ENCODE data around the gene MCHR1. TPM values are rescaled to one million over a fixed set of nuclear protein-coding genes. Genes with fewer than 3 reads are reported as not detected.

Gene MCHR1, protein sequence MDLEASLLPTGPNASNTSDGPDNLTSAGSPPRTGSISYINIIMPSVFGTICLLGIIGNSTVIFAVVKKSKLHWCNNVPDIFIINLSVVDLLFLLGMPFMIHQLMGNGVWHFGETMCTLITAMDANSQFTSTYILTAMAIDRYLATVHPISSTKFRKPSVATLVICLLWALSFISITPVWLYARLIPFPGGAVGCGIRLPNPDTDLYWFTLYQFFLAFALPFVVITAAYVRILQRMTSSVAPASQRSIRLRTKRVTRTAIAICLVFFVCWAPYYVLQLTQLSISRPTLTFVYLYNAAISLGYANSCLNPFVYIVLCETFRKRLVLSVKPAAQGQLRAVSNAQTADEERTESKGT
- total RNA-seq = not detected

DNA sequence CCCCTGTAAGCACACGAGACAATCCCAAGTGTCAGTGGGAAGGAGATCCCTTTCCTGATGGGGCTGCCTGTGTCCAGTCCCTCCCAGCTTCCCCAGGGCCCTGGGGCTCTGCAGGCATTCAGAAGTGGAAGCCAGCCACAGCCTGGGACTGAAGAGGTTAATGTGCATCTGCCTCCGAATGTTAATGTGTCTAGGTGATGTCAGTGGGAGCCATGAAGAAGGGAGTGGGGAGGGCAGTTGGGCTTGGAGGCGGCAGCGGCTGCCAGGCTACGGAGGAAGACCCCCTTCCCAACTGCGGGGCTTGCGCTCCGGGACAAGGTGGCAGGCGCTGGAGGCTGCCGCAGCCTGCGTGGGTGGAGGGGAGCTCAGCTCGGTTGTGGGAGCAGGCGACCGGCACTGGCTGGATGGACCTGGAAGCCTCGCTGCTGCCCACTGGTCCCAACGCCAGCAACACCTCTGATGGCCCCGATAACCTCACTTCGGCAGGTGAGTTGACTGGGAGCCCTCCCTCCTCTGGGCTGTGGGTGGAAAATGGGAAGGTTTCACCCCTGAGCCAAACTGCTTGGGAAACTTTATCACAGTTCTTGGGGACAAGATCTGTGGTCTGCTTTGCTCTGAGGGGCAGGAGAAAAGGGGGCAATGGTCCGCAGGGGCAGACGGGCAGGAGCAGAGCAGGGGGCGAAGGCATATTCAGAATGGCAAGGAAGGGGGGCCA, at the start of gene MCHR1:
Gene MCHR1 (plus strand): TSS at position 236 of the 715 bp plus-strand sequence. CDS start 169 bp downstream, at position 405.
- Mint-ChIP-seq H3K9me3 (no peaks in the 10 kb centered on the region), H3K4me1 (ENCODE audit: low read depth) (peaks cover 40% of the 10 kb centered on the region), H3K27me3 (ENCODE audit: low read depth) (peaks cover 30% of the 10 kb centered on the region), H3K4me3 (peak within 1 kb of the TSS; percentile 36 to 41), H3K36me3 (ENCODE audit: insufficient read depth in 2 of 2) (no peaks in the 10 kb centered on the region), H3K27ac (peak within 1 kb of the TSS; percentile 55)
- ATAC-seq (replicated peaks in 1 of 2) (no peak), DNase-seq (peak in 1 of 2 donors; percentile 12)

DNA sequence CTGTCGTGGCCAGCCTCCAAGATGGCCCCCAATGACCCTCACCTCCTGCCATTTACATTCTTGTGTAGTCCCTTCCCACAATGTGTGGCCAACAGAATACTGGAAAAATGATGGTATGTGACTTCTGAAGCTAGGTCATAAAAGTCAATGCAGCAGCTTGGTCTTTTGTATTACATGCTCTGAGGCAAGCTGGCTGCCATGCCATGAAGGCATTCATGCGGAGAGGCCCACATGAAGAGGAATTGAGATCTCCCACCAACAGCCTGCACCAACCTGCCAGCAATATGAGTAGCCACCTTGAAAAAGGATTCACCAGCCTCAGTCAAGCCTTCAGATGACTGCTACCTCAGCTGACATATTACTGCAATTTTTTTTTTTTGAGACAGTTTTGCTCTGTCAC, 47.4 kb upstream of the MCHR1 start:
- Mint-ChIP-seq H3K4me3 (no peak overlapping the region), H3K36me3 (ENCODE audit: insufficient read depth in 2 of 2) (peaks cover 4 to 6% of the 10 kb centered on the region in 2 donors), H3K4me1 (ENCODE audit: low read depth) (peaks cover 83% of the 10 kb centered on the region), H3K9me3 (peaks cover 0 to 2% of the 10 kb centered on the region in 2 donors), H3K27me3 (ENCODE audit: low read depth) (no peaks in the 10 kb centered on the region), H3K27ac (no peak overlapping the region)
- ATAC-seq (replicated peaks in 1 of 2) (no peak), DNase-seq (no peak)

DNA sequence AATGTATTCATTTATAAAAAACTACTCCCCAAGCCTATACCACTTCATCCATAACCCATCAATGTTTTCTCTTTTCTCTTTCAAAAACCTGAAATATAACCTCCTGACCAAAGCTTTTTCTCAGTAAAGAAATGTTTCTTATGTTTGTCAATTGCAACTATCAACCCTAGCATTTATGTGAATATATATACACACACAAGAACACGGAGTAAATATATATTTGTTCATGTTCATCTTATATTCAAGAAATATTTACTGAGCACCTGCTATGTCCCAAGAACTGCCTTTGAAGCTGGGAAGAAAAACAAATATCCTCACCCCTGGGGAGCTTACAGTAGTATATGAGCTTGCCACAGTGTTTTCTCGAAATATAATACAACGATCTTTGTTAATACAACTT, 46.2 kb upstream of the MCHR1 start:
- H3K27me3 Mint-ChIP-seq (ENCODE audit: low read depth) = no peaks in the 10 kb centered on the region
- no peak for DNase-seq
- H3K9me3 Mint-ChIP-seq = peaks cover 0 to 2% of the 10 kb centered on the region in 2 donors
- peak overlapping the region in 1 of 2 donors; percentile 8 for H3K4me3 Mint-ChIP-seq
- H3K4me1 Mint-ChIP-seq (ENCODE audit: low read depth) = peaks cover 77% of the 10 kb centered on the region
- ATAC-seq (replicated peaks in 1 of 2) = no peak
- peak overlapping the region; percentile 3 for H3K27ac Mint-ChIP-seq
- peaks cover 4 to 6% of the 10 kb centered on the region in 2 donors for H3K36me3 Mint-ChIP-seq (ENCODE audit: insufficient read depth in 2 of 2)

DNA sequence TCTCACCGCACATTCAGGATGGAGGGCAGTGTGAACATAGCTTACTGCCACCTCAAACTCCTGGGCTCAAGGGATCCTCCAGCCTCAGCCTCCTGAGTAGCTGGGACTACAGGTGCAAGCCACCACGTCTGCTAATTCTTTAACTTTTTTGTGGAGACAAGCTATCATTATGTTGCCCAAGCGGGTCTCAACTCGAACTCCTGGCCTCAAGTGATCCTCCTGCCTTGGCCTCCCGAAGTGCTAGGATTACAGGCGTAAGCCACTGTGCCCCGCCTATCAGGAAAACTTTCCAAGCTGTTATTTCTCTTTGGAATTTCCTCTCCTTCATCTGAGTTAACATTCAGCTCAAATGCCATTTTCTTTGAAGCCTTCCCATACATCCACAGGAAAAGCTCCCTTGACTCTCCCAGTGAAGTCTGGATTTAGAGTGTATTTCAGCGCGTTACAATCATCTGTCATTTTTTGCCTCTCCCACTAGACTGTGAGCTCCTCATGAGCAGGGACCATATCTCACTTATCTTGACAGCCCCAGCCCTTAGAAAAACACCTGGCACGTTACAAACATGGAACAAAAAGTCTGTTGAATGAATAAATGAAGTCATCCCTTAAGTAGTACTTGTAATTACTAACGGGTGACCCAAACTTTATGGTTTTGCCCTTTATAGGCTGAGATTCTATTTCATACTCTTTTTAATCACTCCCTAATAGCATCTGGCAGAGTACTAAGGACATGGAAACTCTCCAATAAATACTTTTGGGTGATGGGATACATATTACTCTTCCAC, 45.0 kb upstream of the MCHR1 start:
- Mint-ChIP-seq H3K27ac (no peak overlapping the region), H3K4me1 (ENCODE audit: low read depth) (peaks cover 65% of the 10 kb centered on the region), H3K36me3 (ENCODE audit: insufficient read depth in 2 of 2) (peaks cover 4 to 6% of the 10 kb centered on the region in 2 donors), H3K9me3 (peaks cover 0 to 2% of the 10 kb centered on the region in 2 donors), H3K27me3 (ENCODE audit: low read depth) (no peaks in the 10 kb centered on the region), H3K4me3 (peak overlapping the region; percentile 25 to 90)
- DNase-seq (no peak), ATAC-seq (replicated peaks in 1 of 2) (no peak)

DNA sequence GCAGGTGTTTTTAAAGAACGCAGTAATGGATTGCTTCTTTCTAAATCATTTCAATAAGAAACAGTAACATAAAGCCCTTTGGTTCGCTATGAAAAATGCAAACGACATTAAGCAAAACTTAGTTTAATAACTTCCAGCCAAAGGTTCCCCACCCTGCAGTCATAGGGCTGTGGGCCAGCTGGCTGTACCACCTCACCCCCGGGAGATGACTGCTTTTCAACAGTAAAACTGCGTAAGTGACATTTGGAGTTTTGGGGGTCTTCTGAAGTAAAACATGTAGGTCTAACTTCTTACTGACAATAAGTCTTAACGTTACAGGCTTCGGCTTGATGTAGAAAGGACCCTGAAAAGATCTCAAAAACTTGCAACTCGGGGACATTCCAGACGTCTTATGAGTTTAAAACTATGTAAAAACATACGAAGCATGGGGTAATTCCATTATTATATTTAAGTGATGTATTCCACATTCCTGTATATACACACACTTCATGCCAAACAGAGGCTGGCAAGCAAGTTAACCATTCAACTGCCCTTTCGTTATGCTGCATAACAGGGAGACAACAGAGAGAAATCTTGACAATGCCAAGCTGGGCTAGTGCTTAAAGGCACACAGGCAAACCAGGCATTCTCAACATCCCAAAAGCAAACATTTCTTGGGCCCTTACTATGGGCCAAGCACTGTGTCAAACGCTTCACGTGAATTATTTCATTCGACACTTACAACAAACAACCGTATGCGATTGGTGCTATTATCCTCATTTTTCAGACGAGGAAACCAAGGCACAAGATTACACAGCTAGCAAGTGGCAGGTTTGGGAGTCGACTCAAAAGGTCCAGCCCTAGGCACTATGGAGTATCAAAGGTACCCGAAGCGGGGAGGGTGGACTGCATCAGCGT, 44.0 kb upstream of the MCHR1 start:
- ATAC-seq (replicated peaks in 1 of 2) (no peak), DNase-seq (no peak)
- peak overlapping the region; percentile 90 to 94 for H3K4me3 Mint-ChIP-seq
- H3K27ac Mint-ChIP-seq = peak overlapping the region; percentile 19
- H3K9me3 Mint-ChIP-seq = peaks cover 0 to 2% of the 10 kb centered on the region in 2 donors
- H3K27me3 Mint-ChIP-seq (ENCODE audit: low read depth) = no peaks in the 10 kb centered on the region
- peaks cover 59% of the 10 kb centered on the region for H3K4me1 Mint-ChIP-seq (ENCODE audit: low read depth)
- H3K36me3 Mint-ChIP-seq (ENCODE audit: insufficient read depth in 2 of 2) = peaks cover 4 to 6% of the 10 kb centered on the region in 2 donors

DNA sequence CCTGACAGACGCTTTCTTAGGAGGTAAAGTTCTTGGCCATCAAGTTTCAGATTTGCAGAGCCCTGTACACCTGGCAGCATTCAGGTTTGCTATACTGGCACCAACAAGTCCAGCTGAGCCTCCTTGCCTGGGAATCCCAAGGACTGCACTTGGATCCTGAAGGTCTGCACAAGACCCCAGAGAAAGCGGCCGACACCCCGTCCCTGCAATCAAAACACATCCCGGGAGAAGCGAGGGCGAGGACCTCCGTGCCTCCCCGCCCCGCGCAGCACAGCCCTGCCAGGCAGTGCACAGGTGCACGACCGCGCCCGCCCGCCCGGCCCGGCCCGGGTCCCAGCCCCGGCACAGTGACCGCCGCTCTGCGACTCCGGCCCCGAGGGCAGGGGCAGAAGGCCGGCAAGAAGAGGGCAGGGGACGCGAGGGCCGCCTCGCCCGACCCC, 43.3 kb upstream of the MCHR1 start:
- DNase-seq (peak in 1 of 2 donors; percentile 8), ATAC-seq (replicated peaks in 1 of 2) (peak; percentile 3 to 10)
- no peak overlapping the region for H3K27ac Mint-ChIP-seq
- peaks cover 0 to 2% of the 10 kb centered on the region in 2 donors for H3K9me3 Mint-ChIP-seq
- H3K36me3 Mint-ChIP-seq (ENCODE audit: insufficient read depth in 2 of 2) = peaks cover 4 to 6% of the 10 kb centered on the region in 2 donors
- peaks cover 53% of the 10 kb centered on the region for H3K4me1 Mint-ChIP-seq (ENCODE audit: low read depth)
- no peaks in the 10 kb centered on the region for H3K27me3 Mint-ChIP-seq (ENCODE audit: low read depth)
- H3K4me3 Mint-ChIP-seq = peak overlapping the region; percentile 90 to 94

DNA sequence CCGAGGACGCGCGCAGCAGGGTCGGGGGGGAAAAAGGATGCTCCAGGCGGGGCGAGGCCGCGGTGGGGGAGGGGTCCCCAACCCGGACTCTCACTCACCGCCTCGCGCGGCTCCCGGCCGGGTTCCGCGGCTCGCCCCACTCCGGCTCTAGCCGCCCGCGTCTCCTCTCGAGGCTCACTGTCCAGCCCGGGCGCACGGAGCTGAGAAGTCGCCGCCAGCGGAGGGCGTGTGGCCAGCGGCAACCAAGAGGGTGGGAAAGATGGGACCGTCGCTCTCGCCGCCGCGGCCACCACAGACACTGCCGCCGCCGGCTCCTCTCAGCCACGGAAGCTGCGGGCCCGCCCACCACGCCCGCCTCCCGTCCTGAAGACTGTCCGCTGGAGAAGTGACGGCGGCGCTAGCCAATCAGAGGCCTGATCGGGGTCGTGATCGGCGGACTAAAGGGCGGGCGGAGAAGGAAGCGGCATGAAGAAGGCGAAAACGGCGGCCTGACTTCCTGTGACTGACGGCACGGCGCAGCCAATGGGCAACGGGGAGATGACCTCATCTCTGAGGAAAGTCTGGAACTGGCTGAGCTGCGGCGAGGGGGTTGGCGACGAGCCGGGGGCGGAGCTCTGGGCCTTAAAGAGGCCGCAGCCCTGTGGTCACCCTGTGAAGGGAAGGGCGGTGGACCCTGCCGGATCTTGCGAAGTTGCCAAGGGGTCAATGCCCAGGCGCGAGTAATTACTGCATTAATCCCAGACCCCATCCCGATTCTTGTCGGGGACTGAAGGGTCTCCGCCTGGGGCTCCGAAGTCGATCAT, 42.7 kb upstream of the MCHR1 start, which contains the start of gene MRTFA:
Gene MRTFA (minus strand): TSS at position 340 of the 803 bp plus-strand sequence.
- Mint-ChIP-seq H3K27me3 (ENCODE audit: low read depth) (no peaks in the 10 kb centered on the region), H3K4me3 (peak within 1 kb of the TSS; percentile 94 to 98), H3K9me3 (peaks cover 0 to 2% of the 10 kb centered on the region in 2 donors), H3K36me3 (ENCODE audit: insufficient read depth in 2 of 2) (peaks cover 4 to 6% of the 10 kb centered on the region in 2 donors), H3K27ac (peak within 1 kb of the TSS; percentile 95), H3K4me1 (ENCODE audit: low read depth) (peaks cover 47% of the 10 kb centered on the region)
- DNase-seq = peak; percentile 98 to 100
- ATAC-seq (replicated peaks in 1 of 2) = peak; percentile 94 to 95

DNA sequence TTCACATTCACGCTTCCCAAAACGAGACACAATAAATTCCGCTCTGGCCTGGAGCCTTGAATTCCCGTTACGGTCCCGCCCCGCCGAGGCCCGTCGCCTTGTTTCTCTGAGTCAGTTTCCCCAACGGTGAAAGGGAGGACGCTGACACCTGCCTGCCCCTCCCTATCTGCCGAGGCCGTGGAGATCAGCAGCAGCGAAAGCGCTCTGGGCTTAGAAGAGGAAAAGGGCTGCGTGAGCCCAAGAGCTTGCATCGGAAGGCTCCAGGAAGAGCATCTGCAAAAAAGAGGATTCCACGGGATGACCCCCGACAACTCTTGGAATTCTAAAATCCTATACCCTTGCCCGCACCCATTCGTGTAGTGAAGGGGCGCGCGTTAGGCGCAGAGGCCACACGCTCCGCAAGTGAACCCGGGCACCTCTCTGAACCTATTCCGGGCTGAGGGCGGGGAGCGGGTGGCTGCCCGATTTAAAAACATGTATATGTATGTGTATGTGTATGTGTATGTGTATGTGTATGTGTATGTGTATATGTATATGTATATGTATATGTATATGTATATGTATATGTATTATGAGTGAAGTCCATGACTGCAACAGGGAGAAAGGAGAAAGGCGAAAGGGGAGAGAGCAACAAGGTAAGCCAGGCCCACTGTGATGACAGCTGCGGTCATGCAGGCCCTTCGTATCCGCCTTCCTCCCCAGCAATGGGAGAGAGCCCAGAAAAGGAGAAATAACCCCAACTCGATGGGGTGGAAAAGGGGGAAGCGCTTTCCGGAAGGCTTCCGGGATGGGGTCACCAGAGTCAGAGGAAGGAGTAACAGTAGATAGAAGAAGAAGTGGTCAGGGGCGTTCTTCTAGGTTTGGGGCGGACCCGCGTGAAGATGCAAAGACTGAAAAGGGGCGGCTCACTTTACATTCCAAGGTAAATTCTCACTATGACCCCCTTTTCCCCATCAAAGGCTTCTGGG, 41.8 kb upstream of the MCHR1 start:
- Mint-ChIP-seq H3K27me3 (ENCODE audit: low read depth) (no peaks in the 10 kb centered on the region), H3K4me3 (peak overlapping the region; percentile 94 to 98), H3K9me3 (no peaks in the 10 kb centered on the region), H3K4me1 (ENCODE audit: low read depth) (peaks cover 38% of the 10 kb centered on the region), H3K36me3 (ENCODE audit: insufficient read depth in 2 of 2) (peaks cover 1 to 4% of the 10 kb centered on the region in 2 donors), H3K27ac (peak overlapping the region; percentile 95)
- peak; percentile 36 to 38 for ATAC-seq (replicated peaks in 1 of 2)
- peak; percentile 69 for DNase-seq

DNA sequence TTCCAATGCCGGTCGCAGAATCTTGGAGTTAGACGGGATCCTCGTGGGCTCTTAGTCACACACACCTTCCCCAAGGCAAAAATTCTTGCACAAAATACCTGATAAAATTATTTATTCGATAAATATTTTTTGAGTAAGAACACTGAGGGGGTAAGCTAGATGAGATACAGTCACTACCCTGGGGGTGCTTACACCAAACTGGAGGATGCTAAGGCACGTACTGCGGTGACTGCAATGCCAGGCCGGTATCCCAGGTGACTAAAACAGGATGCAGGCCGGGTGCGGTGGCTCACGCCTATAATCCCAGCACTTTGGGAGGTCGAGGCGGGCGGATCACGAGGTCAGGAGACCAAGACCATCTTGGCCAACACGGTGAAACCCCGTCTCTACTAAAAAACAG, 41.0 kb upstream of the MCHR1 start:
- DNase-seq (no peak), ATAC-seq (replicated peaks in 1 of 2) (no peak)
- H3K27ac Mint-ChIP-seq = no peak overlapping the region
- peak overlapping the region; percentile 94 to 98 for H3K4me3 Mint-ChIP-seq
- no peaks in the 10 kb centered on the region for H3K9me3 Mint-ChIP-seq
- H3K27me3 Mint-ChIP-seq (ENCODE audit: low read depth) = no peaks in the 10 kb centered on the region
- H3K4me1 Mint-ChIP-seq (ENCODE audit: low read depth) = peaks cover 30% of the 10 kb centered on the region
- peaks cover 0 to 4% of the 10 kb centered on the region in 2 donors for H3K36me3 Mint-ChIP-seq (ENCODE audit: insufficient read depth in 2 of 2)

DNA sequence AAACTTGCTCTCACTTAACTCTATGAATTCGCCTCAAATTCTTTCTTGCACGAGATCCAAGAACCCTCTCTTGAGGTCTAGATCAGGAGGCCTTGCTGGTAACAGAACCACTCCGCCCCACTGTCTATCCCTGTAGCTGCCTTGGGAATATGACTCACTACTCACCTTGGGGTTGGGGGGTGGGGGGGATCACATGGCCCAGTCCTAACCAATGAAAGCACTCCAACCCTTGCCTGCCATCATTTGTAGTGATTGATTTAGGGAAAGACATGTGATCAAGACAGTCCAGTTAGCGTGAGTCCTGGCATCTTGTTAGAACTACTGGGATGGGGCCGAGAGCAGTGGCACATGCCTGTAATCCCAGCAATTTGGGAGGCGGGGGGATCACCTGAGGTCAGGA, 38.0 kb upstream of the MCHR1 start:
- H3K27me3 Mint-ChIP-seq (ENCODE audit: low read depth) = no peaks in the 10 kb centered on the region
- no peak for ATAC-seq (replicated peaks in 1 of 2)
- no peak for DNase-seq
- no peaks in the 10 kb centered on the region for H3K36me3 Mint-ChIP-seq (ENCODE audit: insufficient read depth in 2 of 2)
- H3K9me3 Mint-ChIP-seq = no peaks in the 10 kb centered on the region
- H3K27ac Mint-ChIP-seq = no peak overlapping the region
- H3K4me3 Mint-ChIP-seq = no peak overlapping the region
- H3K4me1 Mint-ChIP-seq (ENCODE audit: low read depth) = peaks cover 9% of the 10 kb centered on the region

DNA sequence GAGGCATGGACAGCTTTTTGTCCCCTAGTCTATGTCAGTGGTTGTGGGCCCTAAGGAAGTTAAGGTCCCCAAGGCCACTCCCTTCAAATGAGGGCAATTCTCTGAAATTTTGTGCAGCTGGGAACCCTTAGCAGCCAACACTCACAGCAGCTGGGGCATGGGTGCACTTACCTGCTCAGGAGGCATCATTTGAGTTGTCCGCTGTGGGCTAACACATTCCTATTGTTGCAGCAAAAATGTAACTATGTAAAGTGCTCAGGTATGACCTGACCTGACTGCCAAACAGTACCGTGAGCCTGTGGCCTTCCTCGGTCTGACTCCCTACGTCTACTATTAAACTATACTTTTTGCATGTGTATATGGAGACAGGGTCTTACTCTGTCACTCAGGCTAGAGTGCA, 37.0 kb upstream of the MCHR1 start:
- Mint-ChIP-seq H3K4me3 (no peak overlapping the region), H3K4me1 (ENCODE audit: low read depth) (peaks cover 19% of the 10 kb centered on the region)

More for the DNA sequence above, 37.0 kb upstream of the MCHR1 start:
- DNase-seq = no peak
- no peak for ATAC-seq (replicated peaks in 1 of 2)
- Mint-ChIP-seq H3K27ac (no peak overlapping the region), H3K9me3 (no peaks in the 10 kb centered on the region), H3K27me3 (ENCODE audit: low read depth) (no peaks in the 10 kb centered on the region), H3K36me3 (ENCODE audit: insufficient read depth in 2 of 2) (no peaks in the 10 kb centered on the region)

All from activated T-cell treated with anti-CD3 and anti-CD28 coated beads, Interleukin-2, amount 50 U/mL, for 72 hours (primary cell).